ENCODE measurements around the gene PSMA5.

DNA sequence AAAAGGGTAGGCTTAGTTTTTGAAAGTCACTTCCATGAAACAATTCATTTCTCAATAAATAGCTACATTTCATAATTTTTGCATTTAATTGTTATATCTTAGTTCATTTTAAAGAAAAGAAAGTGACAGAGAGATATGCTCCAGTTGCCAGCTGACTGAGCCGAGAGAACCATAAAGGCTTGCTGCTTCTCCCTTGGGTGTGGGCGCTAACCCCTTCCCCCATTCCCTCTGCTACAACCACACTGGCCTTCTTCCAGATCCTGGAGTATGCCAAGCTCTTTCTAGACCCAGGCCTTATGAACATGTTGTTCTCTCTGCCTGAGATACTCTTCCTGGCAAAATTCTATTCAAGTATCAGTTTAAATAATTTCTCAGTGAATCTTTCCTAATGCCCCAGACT lies 40.8 kb downstream of the PSMA5 start:
- TF ChIP-seq POLR2AphosphoS5 (IDR thresholded peaks at IDR 0.05; ENCODE audit: borderline replicate concordance, low read depth, low read length) = no peak
- no peak for TF ChIP-seq EZH2 (IDR thresholded peaks at IDR 0.05)

Data from SK-N-MC (cell line).